SH-SY5Y (cell line): ENCODE results near the gene MBNL2.

ENCODE experiments used
- GATA2 ChIP-seq: IDR thresholded peaks from 2 replicates; pipeline ENCODE4 v1.6.1; 2011; ENCODE audit warnings: mild to moderate bottlenecking, low read depth, low read length
- GATA3 ChIP-seq: IDR thresholded peaks from 2 replicates; pipeline ENCODE4 v1.6.1; 2011; ENCODE audit warnings: low read depth, mild to moderate bottlenecking, low read length, moderate library complexity

Gene MBNL2

DNA sequence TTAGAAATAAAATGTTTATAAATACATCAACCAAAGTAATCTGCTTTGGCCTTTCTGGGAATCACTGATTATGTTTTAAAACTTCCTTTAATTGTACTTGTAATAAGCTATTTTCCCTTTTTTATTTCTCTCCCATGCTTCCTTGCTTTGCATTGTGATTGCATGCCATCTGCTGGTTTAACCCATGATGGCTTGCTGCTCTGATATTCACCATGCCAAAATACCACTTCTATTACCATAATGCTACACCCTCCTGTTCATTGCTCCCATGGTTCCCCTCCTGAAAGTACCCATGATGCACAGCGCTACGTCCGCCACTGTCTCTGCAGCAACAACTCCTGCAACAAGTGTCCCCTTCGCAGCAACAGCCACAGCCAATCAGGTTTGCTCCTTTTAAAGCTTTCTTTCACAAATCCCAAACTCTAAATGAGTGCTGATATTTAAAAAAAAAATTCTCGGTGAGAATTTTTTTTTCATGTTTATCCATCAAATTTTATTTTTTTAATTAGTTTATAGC lies 144.1 kb downstream of the MBNL2 start:
- TF ChIP-seq GATA2 (no peak), GATA3 (no peak)

DNA sequence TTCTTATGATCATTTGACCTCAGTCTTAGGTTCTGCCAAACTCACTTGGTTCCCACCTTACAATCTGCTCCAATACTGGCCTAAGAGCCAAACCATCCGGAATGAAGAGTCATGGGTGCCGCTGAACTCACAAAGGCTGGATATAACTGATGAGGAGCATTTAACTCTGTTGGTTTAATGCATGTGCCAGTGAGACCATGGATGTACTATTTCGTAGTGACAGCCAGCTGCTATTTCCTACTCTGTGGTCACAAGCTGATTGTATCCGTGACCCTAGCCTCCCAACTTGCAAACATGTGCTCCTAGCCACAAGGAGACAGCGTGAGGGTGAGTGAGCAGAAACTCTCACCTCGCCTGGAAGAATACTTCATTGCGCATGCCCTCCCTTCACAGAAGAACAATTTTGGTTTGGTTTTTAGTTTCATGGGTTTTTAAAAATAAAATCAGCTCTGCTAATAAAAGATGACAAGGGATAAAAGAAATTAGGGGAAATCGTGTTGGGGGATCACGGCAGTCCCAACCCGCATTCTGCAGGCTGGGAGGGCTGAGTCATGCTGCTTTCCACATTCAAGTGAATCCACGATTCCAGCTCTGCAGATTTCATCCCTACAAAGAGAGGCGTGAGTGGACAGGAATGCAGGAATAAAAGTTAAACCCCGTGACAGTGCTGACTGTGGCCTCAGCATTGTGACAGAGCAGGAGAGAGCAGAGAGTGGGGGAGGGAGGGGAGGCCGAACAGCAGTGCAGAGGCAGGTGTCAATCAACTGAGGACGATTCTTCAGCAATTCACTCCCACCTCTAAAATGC lies 145.1 kb downstream of the MBNL2 start:
- TF ChIP-seq GATA3: no peak
- no peak for TF ChIP-seq GATA2

DNA sequence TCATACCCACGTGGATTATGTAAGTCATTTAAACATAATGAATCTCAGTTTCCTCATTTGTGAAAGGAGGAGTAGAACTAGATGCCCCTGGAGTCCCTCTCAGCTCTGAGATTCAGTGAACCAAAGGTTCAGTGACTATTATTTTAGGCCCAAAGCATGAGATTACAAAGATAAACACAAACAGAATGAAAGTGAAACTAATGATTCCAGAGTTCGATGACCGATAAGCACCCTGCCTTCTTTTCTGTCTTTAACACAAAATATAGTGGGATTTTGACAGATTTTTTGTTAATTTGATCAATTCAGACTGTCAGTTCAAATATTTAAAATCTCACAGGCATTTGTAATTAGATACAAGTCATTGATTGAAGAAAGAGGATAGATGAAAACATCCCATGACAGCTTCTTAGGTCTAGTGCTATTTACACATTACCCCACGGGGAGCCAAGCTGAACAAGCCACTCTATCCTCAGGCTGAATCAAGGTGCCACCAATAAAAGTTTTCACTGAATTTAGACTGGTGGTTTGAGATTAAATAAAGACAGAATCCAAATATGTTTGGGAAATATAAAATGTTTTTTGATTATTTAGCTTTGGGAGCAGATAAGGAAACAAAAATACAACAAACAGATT lies 147.2 kb downstream of the MBNL2 start:
- TF ChIP-seq GATA3 (no peak), GATA2 (no peak)

DNA sequence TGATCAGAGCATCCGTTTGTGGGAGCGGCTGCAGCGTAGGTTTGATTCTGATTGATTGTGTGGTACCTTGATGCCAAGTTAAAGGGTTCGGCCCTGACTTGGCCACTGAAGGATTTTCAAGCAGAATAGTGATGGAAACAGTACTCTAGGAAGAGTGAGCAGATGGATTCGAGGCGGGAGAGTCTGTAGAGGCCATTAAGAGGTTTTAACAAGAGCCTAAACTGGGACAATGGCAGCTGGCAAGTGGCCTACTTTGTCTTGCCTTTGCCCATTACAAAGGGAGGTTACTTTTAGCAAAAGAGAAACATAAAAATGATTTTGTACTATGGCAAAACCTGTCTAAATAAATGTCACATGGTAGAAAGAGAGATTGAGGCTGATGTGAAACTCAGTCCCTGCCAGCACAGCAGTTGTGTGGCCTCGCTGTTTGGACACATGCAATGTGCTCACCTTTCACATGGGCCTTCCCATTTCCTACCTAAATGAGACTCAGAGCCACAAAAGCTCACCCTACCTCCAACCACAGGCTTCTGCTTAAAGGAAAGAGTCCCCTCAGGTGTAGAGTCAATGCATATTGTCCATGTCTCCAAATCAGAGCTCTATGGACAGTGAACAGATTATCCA lies 149.5 kb downstream of the MBNL2 start:
- TF ChIP-seq GATA3 (no peak), GATA2 (no peak)

DNA sequence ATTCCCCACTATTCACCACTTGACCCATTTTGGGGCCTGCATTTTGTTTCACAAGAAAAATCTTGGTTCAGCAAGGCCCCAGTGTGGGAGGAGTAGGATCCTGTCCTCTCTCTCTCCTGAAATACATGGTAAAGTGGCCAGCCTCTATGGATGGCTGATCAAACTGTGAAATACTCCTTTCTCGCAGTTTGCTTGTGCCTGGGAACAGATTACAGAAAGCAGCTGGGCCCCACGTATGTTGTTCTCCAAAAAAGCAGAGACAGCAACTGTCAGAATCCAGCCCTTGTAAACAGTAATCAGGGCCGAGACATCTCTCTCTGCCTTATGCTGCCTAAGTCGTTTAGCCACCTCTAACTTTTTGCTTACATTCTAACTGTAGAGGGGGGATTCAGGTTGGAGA lies 150.8 kb downstream of the MBNL2 start:
- TF ChIP-seq GATA2: no peak
- no peak for TF ChIP-seq GATA3

- TF ChIP-seq GATA3: no peak
- TF ChIP-seq GATA2: no peak
Observed at GRCh38 chr13:97373787-97374186, 151.7 kb downstream of the MBNL2 start.

GRCh38 chr13:97376981-97377380 lies 154.8 kb downstream of the MBNL2 start:
- TF ChIP-seq GATA3: no peak
- TF ChIP-seq GATA2: no peak

- no peak for TF ChIP-seq GATA2
- TF ChIP-seq GATA3: no peak
Observed at GRCh38 chr13:97379386-97379785, 157.3 kb downstream of the MBNL2 start.

- TF ChIP-seq GATA3: no peak
- no peak for TF ChIP-seq GATA2
Observed at GRCh38 chr13:97380696-97381095, 158.6 kb downstream of the MBNL2 start.

DNA sequence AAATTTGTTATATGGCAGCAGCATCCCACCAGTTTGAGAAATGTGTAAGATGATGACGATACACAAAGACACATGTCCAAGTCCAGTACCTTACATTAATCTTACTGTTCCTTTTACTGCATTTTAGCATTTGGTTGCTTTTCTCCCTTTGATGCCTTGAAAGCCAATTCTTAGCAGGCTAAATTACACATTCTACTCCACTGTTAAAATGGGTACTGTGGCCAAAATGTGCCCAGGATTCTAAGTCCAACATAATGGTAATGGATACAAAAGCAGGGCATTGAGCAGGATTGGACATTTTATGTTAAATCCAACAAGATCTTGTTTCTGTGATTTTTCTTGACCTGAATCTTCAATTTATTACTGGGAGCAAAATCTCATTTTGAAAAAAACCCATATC lies 159.1 kb downstream of the MBNL2 start:
- no peak for TF ChIP-seq GATA3
- no peak for TF ChIP-seq GATA2

DNA sequence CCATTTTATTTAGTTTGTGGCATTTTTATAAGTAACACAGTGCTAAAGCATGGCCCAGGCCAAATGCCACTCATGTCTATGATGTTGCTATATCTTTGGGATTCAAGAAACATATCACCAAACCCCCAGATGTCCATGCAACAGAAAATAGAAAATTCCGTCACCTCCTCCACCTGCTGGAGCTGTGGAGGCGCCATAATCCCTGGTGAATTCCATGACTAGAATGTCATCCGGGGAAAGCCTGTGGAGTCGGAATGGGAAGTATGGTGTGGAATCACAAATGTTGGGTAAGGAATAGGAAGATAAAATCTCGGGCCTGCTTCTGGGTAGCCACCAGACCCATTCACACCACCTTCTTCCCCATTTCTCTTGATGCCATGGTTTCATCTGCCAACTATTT lies 160.1 kb downstream of the MBNL2 start:
- no peak for TF ChIP-seq GATA2
- TF ChIP-seq GATA3: no peak

DNA sequence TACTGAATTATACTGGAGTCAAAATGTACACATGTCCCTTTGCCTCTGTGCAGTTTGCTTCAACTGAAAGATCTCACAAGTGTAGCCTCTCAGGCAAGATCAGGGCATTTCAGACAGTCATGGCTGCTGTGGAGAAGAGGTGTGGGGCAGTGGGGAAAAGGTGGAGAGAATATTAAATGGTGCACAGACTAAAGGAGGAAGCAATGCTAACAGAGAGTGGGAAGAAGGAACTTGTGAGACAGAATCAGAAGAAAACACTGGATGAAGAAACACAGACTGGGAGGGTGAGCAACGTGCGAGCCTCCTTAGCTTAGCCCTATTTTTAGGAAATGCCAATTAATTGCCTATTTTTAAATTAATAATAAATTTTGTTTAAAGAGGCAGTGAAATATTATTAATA lies 162.2 kb downstream of the MBNL2 start:
- TF ChIP-seq GATA3 (no peak), GATA2 (no peak)

- TF ChIP-seq GATA3 (no peak), GATA2 (no peak)
Observed at GRCh38 chr13:97385146-97385545, 163.0 kb downstream of the MBNL2 start.

DNA sequence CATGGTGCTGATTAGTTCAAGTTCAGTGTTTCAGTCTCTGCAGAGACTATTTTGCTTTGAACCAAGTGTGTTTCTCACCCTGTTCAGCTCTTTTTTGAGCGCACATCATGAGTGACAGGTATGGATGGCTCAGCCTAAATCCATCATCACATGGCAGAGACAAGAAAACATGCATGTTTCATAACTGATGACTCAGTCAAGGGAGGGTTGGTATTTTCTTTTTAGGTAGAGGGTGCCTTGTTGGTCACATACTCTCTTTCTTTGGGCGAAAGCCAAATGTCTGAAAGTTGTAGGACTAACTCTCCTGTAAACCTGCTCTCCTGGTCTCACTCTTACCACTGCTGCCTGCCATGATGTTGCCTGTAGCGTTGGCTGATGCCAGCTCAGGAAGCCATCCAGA lies 163.7 kb downstream of the MBNL2 start:
- TF ChIP-seq GATA2 (no peak), GATA3 (no peak)
